ENCODE data around the gene CDC37L1.

GRCh38 chr9:4691795-4692194, 12.4 kb downstream of the CDC37L1 start:
- TF ChIP-seq POLR2A (IDR thresholded peaks at IDR 0.05) (no peak), CTCF (IDR thresholded peaks at IDR 0.05) (no peak)
